ENCODE results near the gene CACNA1H. TPM values are rescaled to one million over a fixed set of nuclear protein-coding genes. Genes with fewer than 3 reads are reported as not detected.
"Not testable (repeated sequence)": the region's sequence is repeated elsewhere in the genome, so short reads cannot be mapped to it uniquely, and the experiment has no call there.

Gene CACNA1H
- total RNA-seq, 1 donor from 2014 or later = 6.7 TPM

DNA sequence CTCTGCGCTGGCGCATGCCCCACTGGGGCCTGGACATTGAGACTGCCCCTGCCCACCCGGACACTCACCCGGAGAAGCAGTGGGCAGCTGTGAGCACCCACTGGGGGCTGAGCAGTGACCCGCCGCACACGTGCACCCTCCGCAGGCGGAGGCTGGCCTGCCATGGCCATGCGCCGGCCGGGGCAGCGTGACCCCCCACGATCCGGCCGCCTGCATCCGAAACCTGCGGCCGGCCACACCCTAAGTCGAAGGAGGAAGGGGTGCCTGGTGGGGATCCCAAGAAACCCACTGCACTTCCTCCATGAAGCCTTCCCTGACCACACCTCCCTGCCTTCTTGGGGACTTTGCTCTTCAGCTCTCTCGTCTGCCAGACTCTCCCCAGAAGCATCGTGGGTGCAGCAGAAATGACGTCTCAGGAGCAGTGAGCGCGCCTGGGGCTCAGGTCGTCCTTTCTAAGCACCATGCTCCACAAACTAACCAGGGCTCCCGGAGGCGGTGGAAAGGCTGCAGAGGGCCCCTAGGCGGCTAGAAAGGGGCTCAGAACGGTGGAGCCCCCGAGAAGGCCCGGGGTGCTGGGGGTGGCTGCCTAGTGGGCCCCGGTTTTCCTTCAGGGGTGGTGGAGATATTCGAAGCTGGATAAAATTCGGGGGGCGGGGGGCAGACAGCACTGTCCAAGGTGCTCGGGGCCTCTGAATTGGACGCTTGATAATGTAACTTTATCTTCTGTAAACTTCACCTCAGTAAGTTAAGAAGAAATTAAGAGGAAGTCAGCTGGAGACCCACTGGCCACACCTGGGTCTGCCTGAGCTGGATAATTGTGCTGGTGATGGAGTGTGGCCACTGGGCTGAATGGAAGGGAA lies 70.7 kb downstream of the CACNA1H start:
- Histone ChIP-seq H3K27me3 (ENCODE audit: control insufficient read depth, insufficient read depth, low read length) (peaks cover 18% of the 10 kb centered on the region), H3K4me3 (ENCODE audit: low read depth, low read length) (no peak overlapping the region), H3K36me3 (ENCODE audit: control insufficient read depth, insufficient read depth, low read length) (no peaks in the 10 kb centered on the region)
- TF ChIP-seq, protein P1, sequence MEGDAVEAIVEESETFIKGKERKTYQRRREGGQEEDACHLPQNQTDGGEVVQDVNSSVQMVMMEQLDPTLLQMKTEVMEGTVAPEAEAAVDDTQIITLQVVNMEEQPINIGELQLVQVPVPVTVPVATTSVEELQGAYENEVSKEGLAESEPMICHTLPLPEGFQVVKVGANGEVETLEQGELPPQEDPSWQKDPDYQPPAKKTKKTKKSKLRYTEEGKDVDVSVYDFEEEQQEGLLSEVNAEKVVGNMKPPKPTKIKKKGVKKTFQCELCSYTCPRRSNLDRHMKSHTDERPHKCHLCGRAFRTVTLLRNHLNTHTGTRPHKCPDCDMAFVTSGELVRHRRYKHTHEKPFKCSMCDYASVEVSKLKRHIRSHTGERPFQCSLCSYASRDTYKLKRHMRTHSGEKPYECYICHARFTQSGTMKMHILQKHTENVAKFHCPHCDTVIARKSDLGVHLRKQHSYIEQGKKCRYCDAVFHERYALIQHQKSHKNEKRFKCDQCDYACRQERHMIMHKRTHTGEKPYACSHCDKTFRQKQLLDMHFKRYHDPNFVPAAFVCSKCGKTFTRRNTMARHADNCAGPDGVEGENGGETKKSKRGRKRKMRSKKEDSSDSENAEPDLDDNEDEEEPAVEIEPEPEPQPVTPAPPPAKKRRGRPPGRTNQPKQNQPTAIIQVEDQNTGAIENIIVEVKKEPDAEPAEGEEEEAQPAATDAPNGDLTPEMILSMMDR (IDR thresholded peaks at IDR 0.05; ENCODE audit: insufficient read depth, low read length, poor library complexity, severe bottlenecking) = no peak
- DNase-seq (ENCODE audit: low read depth) = no peak

DNA sequence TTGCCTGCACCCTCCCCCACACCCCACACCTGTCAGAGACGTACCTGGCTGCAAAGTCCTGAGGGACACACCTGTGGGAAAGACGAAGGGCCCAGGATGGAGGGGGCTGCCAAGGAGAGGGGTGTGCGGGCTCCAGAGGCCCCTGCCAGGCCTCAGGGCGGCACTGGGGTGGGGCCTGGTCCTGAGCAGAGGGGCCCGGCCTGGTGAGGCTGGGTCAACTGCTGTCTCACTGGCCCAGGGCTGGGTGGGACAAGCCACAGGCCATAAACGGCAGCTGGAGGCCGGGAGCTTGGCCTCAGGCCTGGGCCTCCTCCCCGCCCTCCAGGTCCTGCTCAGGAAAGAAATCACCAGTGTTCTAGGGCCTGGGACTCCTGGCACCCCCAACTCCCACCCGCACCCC lies 71.7 kb downstream of the CACNA1H start:
- TF ChIP-seq, protein P1 (IDR thresholded peaks at IDR 0.05; ENCODE audit: insufficient read depth, low read length, poor library complexity, severe bottlenecking) = no peak
- H3K36me3 ChIP-seq (ENCODE audit: control insufficient read depth, insufficient read depth, low read length) = no peaks in the 10 kb centered on the region
- peaks cover 18% of the 10 kb centered on the region for H3K27me3 ChIP-seq (ENCODE audit: control insufficient read depth, insufficient read depth, low read length)
- no peak overlapping the region for H3K4me3 ChIP-seq (ENCODE audit: low read depth, low read length)
- no peak for DNase-seq (ENCODE audit: low read depth)

- peaks cover 18% of the 10 kb centered on the region for H3K27me3 ChIP-seq (ENCODE audit: control insufficient read depth, insufficient read depth, low read length)
- TF ChIP-seq, protein P1 (IDR thresholded peaks at IDR 0.05; ENCODE audit: insufficient read depth, low read length, poor library complexity, severe bottlenecking) = no peak
- H3K36me3 ChIP-seq (ENCODE audit: control insufficient read depth, insufficient read depth, low read length) = no peaks in the 10 kb centered on the region
- H3K4me3 ChIP-seq (ENCODE audit: low read depth, low read length) = no peak within 1 kb of the TSS
- DNase-seq (ENCODE audit: low read depth) = no peak
Observed at GRCh38 chr16:1225051-1225451, 72.1 kb downstream of the CACNA1H start, which contains the start of gene TPSG1. TPSG1 (minus strand) TSS chr16:1225268; CDS start chr16:1225252, 16 bp downstream.

DNA sequence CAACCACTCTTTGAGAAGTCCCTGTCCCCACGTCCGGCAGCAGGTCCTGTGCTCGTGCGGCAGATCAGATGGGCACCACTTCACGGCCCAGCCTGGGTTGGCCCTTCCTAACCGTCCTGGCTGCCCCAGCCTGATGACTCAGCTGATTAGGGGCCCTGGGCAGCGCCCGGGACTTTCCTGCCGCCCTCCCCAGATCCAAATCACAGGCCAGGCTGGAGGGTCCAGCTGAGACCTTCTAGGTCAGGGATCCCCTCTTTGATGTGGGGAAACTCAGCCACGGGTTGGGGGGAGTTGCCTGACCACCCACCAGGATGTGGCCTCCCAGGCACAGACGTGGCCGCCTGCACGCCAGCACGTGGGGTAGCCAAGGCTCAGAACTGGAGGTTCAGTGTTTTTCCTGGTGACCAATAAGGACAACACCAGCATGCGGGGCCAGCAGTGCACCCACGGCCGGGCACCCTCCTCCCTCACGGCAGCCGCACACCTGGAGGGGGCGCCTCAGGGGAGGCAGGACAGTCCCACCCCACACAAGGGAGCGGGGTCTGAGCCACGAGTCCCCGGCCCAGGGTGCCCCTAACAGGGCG lies 72.9 kb downstream of the CACNA1H start:
- not testable (repeated sequence) for H3K36me3 ChIP-seq (ENCODE audit: control insufficient read depth, insufficient read depth, low read length); H3K4me3 ChIP-seq (ENCODE audit: low read depth, low read length); DNase-seq (ENCODE audit: low read depth)
- peaks cover 18% of the 10 kb centered on the region for H3K27me3 ChIP-seq (ENCODE audit: control insufficient read depth, insufficient read depth, low read length)

GRCh38 chr16:1226692-1227091 lies 73.8 kb downstream of the CACNA1H start:
- H3K36me3 ChIP-seq (ENCODE audit: control insufficient read depth, insufficient read depth, low read length); DNase-seq (ENCODE audit: low read depth); H3K4me3 ChIP-seq (ENCODE audit: low read depth, low read length): not testable (repeated sequence)
- H3K27me3 ChIP-seq (ENCODE audit: control insufficient read depth, insufficient read depth, low read length) = peaks cover 18% of the 10 kb centered on the region

GRCh38 chr16:1228227-1228626 lies 75.3 kb downstream of the CACNA1H start:
- DNase-seq (ENCODE audit: low read depth); H3K36me3 ChIP-seq (ENCODE audit: control insufficient read depth, insufficient read depth, low read length); H3K4me3 ChIP-seq (ENCODE audit: low read depth, low read length): not testable (repeated sequence)
- peaks cover 12% of the 10 kb centered on the region for H3K27me3 ChIP-seq (ENCODE audit: control insufficient read depth, insufficient read depth, low read length)

DNA sequence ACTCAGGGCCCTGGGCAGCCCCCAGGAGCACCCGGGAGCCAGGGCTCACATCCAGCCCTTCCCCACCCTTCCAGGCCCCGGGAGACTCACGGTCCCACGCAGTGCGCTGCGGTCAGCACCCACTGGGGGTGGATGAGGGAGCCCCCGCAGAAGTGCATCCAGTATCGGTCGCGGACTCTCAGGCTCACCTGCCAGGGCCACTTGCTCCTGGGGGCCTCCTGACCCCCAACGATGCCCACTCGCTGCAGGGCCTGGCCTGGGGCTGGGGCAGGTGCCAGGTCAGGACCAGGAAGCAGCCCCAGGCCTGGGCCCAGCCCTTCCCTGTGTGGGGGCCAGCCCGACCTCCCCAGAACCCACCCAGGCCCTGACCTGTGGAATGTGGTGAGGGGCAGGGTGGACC lies 76.6 kb downstream of the CACNA1H start:
- not testable (repeated sequence) for H3K36me3 ChIP-seq (ENCODE audit: control insufficient read depth, insufficient read depth, low read length); DNase-seq (ENCODE audit: low read depth); H3K4me3 ChIP-seq (ENCODE audit: low read depth, low read length); H3K27me3 ChIP-seq (ENCODE audit: control insufficient read depth, insufficient read depth, low read length)

DNA sequence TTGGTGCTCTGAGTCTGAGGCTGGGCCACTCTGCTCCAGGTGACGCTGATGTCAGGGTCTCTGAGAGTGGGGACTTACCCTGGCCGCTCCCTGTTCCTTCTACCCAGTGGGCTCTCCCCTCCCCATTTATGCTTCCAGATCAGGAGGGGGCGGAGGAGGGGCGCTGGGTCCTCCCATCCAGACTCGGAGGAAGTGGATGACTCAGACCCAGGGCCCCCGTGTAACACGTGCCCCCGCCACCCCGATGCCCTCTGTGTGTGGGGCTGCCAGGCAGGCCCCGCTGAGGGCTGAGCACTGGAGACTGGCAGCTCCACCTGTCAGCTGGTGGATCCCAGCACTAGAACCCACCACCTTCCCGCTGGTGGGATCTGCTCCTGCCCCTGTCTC lies 77.2 kb downstream of the CACNA1H start, which contains the start of gene TPSB2:
TSS of gene TPSB2 (minus strand) at position 101 of the 387 bp plus-strand sequence. CDS start 233 bp downstream, outside the sequence.
- H3K36me3 ChIP-seq (ENCODE audit: control insufficient read depth, insufficient read depth, low read length); H3K4me3 ChIP-seq (ENCODE audit: low read depth, low read length); H3K27me3 ChIP-seq (ENCODE audit: control insufficient read depth, insufficient read depth, low read length); DNase-seq (ENCODE audit: low read depth): not testable (repeated sequence)

- DNase-seq (ENCODE audit: low read depth); H3K27me3 ChIP-seq (ENCODE audit: control insufficient read depth, insufficient read depth, low read length); H3K36me3 ChIP-seq (ENCODE audit: control insufficient read depth, insufficient read depth, low read length); H3K4me3 ChIP-seq (ENCODE audit: low read depth, low read length): not testable (repeated sequence)
Observed at GRCh38 chr16:1230471-1231212, 77.7 kb downstream of the CACNA1H start.

DNA sequence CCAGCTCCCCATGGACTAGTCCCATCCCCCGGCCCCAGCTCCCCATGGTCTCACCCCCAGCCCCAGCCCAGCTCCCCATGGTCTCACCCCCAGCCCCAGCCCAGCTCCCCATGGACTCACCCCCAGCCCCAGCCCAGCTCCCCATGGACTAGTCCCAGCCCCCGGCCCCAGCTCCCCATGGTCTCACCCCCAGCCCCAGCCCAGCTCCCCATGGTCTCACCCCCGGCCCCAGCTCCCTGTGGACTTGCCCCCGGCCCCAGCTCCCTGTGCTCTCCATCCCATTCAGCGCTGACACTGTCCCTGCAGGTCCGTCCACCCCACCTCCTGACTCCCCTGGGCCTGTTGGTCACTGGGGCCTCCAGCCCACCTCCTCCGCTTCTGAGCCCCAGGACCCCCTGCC lies 78.4 kb downstream of the CACNA1H start:
- not testable (repeated sequence) for DNase-seq (ENCODE audit: low read depth); H3K36me3 ChIP-seq (ENCODE audit: control insufficient read depth, insufficient read depth, low read length); H3K27me3 ChIP-seq (ENCODE audit: control insufficient read depth, insufficient read depth, low read length); H3K4me3 ChIP-seq (ENCODE audit: low read depth, low read length)
